Measurements from ENCODE around the gene L1CAM.
A peak's percentile ranks its signal among the peaks of the same experiment; 100 is the strongest.

L1CAM gene

GRCh38 chrX:153881281-153881680, 4.7 kb downstream of the L1CAM start:
- H3K27me3 Mint-ChIP-seq (ENCODE audit: low read depth) = peaks cover 26% of the 10 kb centered on the region
- no peak for DNase-seq (ENCODE audit: low spot score)
- no peak overlapping the region for H3K27ac Mint-ChIP-seq
- peaks cover 17% of the 10 kb centered on the region for H3K4me1 Mint-ChIP-seq (ENCODE audit: low read depth)
- H3K36me3 Mint-ChIP-seq (ENCODE audit: low read depth) = no peaks in the 10 kb centered on the region
- H3K9me3 Mint-ChIP-seq = no peaks in the 10 kb centered on the region
- no peak overlapping the region for H3K4me3 Mint-ChIP-seq

GRCh38 chrX:153880440-153880815, 5.5 kb downstream of the L1CAM start:
- H3K27ac Mint-ChIP-seq = no peak overlapping the region
- no peak overlapping the region for H3K4me3 Mint-ChIP-seq
- DNase-seq (ENCODE audit: low spot score) = no peak
- H3K36me3 Mint-ChIP-seq (ENCODE audit: low read depth) = no peaks in the 10 kb centered on the region
- H3K9me3 Mint-ChIP-seq = no peaks in the 10 kb centered on the region
- H3K4me1 Mint-ChIP-seq (ENCODE audit: low read depth) = peaks cover 17% of the 10 kb centered on the region
- H3K27me3 Mint-ChIP-seq (ENCODE audit: low read depth) = peaks cover 28% of the 10 kb centered on the region

DNA sequence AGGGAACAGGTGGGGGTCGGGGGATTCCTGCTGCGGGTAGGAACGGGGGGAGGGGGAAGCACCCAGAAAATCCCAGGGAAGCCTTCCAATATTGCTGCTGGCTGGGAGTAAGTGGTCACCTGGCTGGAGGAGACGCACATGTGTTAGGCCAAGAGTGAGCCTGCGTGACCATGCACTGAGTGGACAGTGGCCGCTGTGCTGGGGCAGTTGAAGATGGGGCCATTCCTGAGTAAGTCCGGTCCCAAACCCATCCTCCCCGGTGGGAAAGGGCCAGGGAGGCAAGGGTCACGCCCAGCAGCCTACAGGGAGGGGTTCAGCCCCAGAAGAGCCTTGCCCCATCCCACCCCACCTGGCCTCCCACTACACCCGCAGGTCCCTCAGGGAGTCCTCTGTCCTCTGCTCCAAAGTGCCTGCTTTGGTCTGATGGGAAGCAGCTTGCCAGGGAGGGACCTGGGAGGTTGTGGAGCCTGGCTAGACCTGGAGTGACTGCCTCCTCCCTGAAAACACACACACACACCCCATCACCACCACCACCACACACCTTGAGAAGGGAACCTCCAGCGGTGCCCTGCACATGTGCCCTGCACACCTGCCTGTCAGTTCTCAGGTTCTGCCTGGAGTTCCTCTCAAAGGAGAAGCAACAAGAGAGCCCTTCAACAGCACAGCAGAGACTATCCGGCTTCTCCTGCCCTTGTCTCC, 6.1 kb downstream of the L1CAM start:
- Mint-ChIP-seq H3K4me3 (no peak overlapping the region), H3K4me1 (ENCODE audit: low read depth) (peaks cover 16% of the 10 kb centered on the region), H3K9me3 (no peaks in the 10 kb centered on the region), H3K27ac (no peak overlapping the region), H3K36me3 (ENCODE audit: low read depth) (no peaks in the 10 kb centered on the region), H3K27me3 (ENCODE audit: low read depth) (peaks cover 24% of the 10 kb centered on the region)
- DNase-seq (ENCODE audit: low spot score) = no peak

DNA sequence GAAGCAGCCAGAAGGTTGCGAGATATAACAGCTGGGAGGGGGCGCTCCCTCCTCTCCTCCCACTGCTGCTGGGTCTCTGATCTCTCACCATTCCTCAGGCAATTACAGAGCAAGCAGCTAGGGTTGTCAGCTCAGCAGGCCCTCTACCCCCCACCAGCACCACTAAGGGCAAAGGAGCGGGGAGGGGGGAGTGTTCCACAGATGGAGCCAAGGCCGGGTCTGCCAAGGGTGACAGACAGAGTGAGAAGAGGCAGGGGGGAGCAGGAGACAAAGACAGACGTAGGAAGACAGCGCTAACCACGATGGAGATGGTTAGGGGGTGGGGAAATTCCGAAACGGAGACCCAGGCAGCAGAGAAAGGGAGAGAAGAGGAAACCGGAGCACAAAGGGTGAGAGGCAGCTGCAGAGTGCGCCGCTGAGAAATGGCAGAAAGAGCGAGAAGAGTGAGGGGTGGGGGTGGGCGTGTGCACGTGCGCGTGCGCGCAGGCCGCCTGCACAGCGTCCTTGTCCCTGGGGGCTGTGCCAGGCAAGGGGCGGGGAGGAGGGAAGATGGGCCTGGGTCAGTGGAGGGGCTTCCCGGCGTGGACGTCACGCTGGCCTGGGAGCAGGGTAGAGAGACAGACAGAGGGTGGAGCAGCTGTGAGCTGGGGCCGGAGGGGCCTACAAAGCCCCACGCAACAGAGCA, 6.9 kb downstream of the L1CAM start:
- H3K4me1 Mint-ChIP-seq (ENCODE audit: low read depth) = peaks cover 16% of the 10 kb centered on the region
- H3K27me3 Mint-ChIP-seq (ENCODE audit: low read depth) = peaks cover 20% of the 10 kb centered on the region
- H3K4me3 Mint-ChIP-seq = peak overlapping the region; percentile 48
- no peak overlapping the region for H3K27ac Mint-ChIP-seq
- H3K36me3 Mint-ChIP-seq (ENCODE audit: low read depth) = no peaks in the 10 kb centered on the region
- peak; percentile 20 for DNase-seq (ENCODE audit: low spot score)
- no peaks in the 10 kb centered on the region for H3K9me3 Mint-ChIP-seq

GRCh38 chrX:153878345-153878744, 7.6 kb downstream of the L1CAM start:
- no peak for DNase-seq (ENCODE audit: low spot score)
- H3K4me1 Mint-ChIP-seq (ENCODE audit: low read depth) = peaks cover 16% of the 10 kb centered on the region
- no peak overlapping the region for H3K4me3 Mint-ChIP-seq

DNA sequence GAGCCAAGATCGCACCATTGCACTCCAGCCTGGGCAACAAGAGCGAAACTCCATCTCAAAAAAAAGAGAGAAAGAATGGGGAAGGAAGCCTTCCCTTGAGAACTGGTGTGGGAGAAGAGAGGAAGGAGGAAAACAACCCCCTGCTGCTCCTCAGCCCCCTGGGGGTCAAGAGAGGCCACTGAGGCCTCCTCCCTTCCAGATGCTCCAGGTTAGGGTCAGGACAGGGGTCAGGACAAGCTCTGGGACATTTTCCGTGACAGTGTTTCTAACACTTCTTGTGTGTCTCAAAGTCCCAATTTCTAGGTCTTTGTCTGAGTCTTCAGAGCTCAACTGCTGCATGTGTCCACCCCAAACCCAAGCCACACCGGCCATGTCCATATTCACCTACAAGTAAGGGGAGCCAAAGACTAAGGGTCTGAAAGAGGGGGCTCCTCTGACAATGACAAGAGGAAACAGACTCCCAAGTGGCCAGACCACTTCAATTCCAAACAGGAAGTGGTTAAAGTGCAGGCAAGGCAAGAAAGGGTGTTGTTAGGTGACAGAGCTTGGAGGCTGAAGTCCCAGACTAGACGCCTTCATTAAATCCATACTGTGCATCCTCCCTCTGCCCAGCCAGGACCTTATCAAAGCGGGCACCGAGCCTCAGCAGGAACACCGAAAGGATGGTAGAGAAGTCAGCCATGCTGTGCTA, 8.3 kb downstream of the L1CAM start:
- no peak for DNase-seq (ENCODE audit: low spot score)
- no peak overlapping the region for H3K4me3 Mint-ChIP-seq

More at GRCh38 chrX:153878345-153878744, 7.6 kb downstream of the L1CAM start:
- Mint-ChIP-seq H3K27ac (no peak overlapping the region), H3K27me3 (ENCODE audit: low read depth) (peaks cover 19% of the 10 kb centered on the region), H3K9me3 (no peaks in the 10 kb centered on the region), H3K36me3 (ENCODE audit: low read depth) (no peaks in the 10 kb centered on the region)

GRCh38 chrX:153876112-153876491, 9.9 kb downstream of the L1CAM start:
- H3K9me3 Mint-ChIP-seq = no peaks in the 10 kb centered on the region
- H3K27me3 Mint-ChIP-seq (ENCODE audit: low read depth) = peaks cover 17% of the 10 kb centered on the region
- no peaks in the 10 kb centered on the region for H3K36me3 Mint-ChIP-seq (ENCODE audit: low read depth)
- H3K4me3 Mint-ChIP-seq = no peak overlapping the region
- H3K4me1 Mint-ChIP-seq (ENCODE audit: low read depth) = peaks cover 16% of the 10 kb centered on the region
- no peak overlapping the region for H3K27ac Mint-ChIP-seq
- DNase-seq (ENCODE audit: low spot score) = no peak

More for the DNA sequence above, 8.3 kb downstream of the L1CAM start:
- Mint-ChIP-seq H3K9me3 (no peaks in the 10 kb centered on the region), H3K36me3 (ENCODE audit: low read depth) (no peaks in the 10 kb centered on the region), H3K27ac (no peak overlapping the region), H3K4me1 (ENCODE audit: low read depth) (peaks cover 16% of the 10 kb centered on the region), H3K27me3 (ENCODE audit: low read depth) (peaks cover 19% of the 10 kb centered on the region)

DNA sequence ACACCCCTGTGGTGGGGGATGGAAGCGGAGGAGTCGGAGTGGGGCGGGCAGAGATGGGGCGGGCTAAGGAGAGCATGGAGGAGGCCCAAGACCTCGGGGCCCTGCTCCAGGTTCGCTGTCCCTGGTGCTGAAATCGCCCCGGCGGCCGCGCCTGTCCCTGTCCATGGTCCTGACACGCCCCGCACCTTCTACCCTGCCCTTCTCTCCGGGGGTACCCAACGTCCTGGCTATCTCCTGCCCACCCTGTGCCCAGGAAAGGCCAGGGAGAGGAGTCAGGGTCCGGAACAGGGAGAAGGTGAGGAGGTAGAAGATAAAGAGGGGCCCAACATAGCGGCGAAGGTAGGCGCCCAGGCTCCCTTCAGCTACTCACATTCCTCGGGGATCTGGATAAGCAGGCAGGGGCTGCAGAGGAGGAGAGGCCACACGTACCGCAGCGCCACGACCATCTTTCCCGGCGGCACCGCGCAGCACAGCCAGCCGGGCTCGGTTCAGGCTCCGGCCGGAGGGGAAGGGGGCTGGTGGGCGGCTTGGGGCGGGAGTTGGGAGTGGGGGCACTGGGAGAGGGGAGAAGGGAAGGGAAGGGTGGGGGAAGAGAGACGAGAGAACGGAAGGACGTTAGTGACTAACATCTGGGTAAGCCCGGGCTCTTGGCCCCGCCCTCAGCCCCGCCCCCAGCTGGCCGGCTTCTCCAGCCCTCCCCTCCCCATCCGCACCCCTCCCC, 10.4 kb downstream of the L1CAM start:
- H3K27ac Mint-ChIP-seq = no peak overlapping the region
- H3K9me3 Mint-ChIP-seq = no peaks in the 10 kb centered on the region
- H3K4me3 Mint-ChIP-seq = no peak overlapping the region
- peaks cover 15% of the 10 kb centered on the region for H3K27me3 Mint-ChIP-seq (ENCODE audit: low read depth)
- H3K4me1 Mint-ChIP-seq (ENCODE audit: low read depth) = peaks cover 16% of the 10 kb centered on the region
- no peaks in the 10 kb centered on the region for H3K36me3 Mint-ChIP-seq (ENCODE audit: low read depth)
- peak; percentile 48 for DNase-seq (ENCODE audit: low spot score)

DNA sequence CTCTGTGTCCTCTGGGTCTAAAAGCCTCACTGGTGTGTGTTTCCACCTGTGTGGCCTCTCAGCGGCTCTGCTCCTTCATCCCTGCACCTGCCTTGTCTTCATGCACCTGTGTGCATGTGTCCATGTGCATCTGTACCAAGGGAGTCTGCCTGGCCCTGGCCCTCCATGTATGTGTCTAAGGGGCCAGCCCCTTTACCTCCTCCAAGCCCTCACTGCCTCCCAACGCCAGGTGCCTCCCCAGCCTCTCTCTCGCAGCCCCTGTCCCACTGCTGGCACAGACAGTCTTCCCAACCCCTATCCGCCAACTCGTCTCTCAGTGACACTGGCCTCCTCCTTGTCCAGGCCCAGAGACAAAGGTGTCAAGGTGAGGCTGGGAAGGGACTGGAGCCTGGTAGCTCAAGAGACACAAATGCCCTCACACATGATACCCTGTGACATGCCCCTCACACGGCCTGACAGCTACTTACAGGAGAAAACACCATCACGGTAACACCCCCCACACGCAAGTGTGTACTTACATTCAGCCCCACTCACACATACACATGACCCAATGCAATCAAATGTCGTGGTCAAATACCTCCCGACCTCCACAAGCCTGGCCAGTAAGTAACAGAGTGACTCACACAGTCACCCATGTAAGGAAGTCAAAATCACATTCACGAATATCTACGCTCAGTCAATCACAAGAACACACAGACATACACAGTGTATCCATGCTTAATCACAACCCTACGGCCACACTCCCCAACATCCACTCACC, 11.4 kb downstream of the L1CAM start:
- no peaks in the 10 kb centered on the region for H3K36me3 Mint-ChIP-seq (ENCODE audit: low read depth)
- peaks cover 15% of the 10 kb centered on the region for H3K27me3 Mint-ChIP-seq (ENCODE audit: low read depth)
- DNase-seq (ENCODE audit: low spot score) = no peak
- no peak overlapping the region for H3K27ac Mint-ChIP-seq
- no peak overlapping the region for H3K4me3 Mint-ChIP-seq
- H3K4me1 Mint-ChIP-seq (ENCODE audit: low read depth) = peaks cover 16% of the 10 kb centered on the region
- no peaks in the 10 kb centered on the region for H3K9me3 Mint-ChIP-seq

DNA sequence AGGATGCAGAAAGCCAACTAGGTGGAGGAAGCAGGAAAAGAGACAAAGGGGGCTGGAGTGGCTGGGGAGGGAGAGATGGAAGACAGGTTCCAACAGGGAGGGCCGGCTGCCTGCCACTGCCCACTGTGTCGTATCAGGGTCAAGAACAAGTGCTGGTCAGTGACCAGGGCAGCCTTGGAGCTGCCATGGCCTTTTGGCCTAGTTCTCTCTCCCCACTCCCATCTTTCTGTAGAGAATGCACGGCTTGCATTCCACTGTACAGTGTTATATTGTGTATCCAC, 11.9 kb downstream of the L1CAM start:
- Mint-ChIP-seq H3K27ac (no peak overlapping the region), H3K27me3 (ENCODE audit: low read depth) (peaks cover 13% of the 10 kb centered on the region), H3K4me1 (ENCODE audit: low read depth) (peaks cover 12% of the 10 kb centered on the region), H3K4me3 (no peak overlapping the region), H3K36me3 (ENCODE audit: low read depth) (no peaks in the 10 kb centered on the region), H3K9me3 (no peaks in the 10 kb centered on the region)
- no peak for DNase-seq (ENCODE audit: low spot score)

DNA sequence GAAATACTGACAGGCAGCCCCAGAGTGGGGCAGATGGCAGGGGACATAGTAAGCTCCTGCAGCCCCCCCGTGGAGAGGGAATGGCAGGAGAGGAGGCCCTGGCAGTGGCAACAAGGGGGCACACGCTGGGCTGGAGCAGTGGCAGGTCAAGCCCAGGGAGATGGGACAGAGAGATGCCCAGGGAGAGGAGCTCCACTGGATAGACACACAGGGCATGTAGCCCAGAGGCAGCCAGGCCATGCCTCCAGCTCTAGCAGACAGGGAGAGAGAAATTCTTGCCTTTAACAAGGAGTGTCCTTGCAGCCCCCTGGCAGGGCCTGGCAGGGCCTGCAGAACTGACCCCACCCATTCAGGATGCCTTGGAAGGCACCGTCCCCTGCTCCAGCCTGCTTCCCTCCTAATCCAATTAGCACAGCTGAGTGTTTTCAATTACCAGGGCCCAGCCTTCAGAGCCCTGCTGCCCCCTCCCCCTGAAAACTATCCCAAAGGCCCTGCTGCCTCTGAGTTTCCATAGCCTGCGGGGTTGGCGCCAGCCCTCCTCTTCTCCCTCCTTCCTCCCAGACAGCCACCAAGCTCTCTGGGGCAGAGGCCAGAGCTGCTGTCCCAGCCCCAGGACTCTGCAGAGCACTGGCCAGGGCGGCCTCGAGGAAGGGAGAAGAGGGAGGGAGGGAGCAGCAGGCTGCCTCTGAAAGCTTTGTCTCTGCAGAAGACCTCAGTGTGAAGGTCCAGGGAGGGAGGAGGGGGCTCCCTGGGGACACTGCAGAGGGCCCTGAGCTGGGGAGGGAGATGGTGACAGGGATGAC, 12.5 kb downstream of the L1CAM start:
- no peak overlapping the region for H3K4me3 Mint-ChIP-seq
- no peaks in the 10 kb centered on the region for H3K36me3 Mint-ChIP-seq (ENCODE audit: low read depth)
- no peak for DNase-seq (ENCODE audit: low spot score)
- no peak overlapping the region for H3K27ac Mint-ChIP-seq
- H3K4me1 Mint-ChIP-seq (ENCODE audit: low read depth) = peaks cover 7% of the 10 kb centered on the region
- H3K9me3 Mint-ChIP-seq = no peaks in the 10 kb centered on the region
- H3K27me3 Mint-ChIP-seq (ENCODE audit: low read depth) = peaks cover 12% of the 10 kb centered on the region

GRCh38 chrX:153871946-153872878, 13.8 kb downstream of the L1CAM start:
- Mint-ChIP-seq H3K27ac (no peak overlapping the region), H3K36me3 (ENCODE audit: low read depth) (no peaks in the 10 kb centered on the region), H3K9me3 (no peaks in the 10 kb centered on the region), H3K4me3 (no peak overlapping the region), H3K27me3 (ENCODE audit: low read depth) (peaks cover 7% of the 10 kb centered on the region), H3K4me1 (ENCODE audit: low read depth) (no peaks in the 10 kb centered on the region)
- DNase-seq (ENCODE audit: low spot score) = no peak

Data from T-helper 2 cell treated with Interferon-gamma antibody and Interleukin-4, amounts not matched to agents 5 μg/mL and 100 μg/mL, for 36 hours (primary cell).